Fibroblast of skin of right quadriceps (primary cell): ENCODE results near the gene FLT1.

Experiments
- DNase-seq: peaks from one replicate; pipeline ENCODE4 v3.0.0-alpha.2; 2013

Gene FLT1

DNA sequence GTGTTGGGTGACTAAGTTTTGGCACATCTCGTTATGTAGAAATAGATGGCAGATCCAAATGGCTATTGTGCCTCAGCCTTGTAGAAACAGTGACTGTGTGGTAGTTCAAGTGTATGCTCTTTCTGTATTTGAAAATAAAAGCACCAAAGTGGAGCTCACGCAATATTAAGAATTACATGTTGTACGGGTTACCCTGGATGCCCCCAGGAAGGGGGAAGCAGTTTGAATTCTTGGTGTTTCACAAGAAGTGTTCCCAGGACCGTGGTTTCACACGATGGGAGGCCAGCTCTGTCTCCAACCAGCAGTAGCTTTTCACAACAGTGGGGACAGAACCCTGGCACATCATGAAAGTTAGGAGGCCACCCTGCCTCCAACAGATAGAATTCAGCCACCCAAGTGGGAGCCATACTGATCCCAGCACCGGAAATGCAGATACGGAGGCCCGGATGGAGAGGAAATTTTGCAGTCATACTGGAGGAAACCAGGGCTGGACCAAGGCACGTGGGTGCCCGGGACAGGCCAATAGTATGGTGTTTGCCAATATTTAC lies 8.9 kb downstream of the FLT1 start:
- DNase-seq = no peak

DNA sequence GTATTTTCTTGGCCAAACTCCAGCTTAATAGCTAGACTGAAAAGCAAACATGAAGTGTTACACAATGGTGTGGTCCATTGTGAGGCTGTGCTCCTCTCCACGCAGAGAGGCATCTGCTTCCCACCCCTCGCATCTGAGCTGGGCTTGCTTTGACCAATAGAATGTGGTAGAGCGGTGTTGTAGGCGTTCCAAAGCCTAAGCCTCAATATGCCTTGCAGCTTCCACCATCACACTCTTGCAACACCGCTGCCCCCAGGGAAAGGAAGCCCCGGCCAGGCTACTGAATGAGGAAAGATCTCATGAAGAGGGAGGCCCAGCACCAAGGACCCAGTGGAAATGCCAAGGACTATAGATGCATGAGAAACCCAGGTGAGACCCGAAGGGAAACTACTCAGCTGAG lies 9.4 kb downstream of the FLT1 start:
- no peak for DNase-seq

DNA sequence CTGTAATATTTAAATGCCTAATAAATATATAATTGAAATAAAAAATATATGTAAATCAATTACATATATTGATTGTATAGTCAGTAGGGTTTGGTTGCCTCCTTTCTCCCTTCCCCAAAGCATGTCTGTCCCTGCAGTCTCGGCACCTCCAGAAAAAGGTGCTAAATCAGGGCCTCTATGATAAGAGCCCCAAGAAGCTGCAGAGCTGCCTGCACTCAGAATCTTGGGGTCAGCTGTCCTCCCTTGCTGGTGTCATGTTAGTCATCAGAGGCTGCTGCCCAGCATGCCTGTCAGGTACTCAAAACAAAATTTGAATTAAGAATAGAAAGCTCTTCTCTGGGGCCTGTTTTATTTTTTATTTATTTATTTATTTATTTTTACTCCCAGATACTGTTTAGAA lies 9.8 kb downstream of the FLT1 start:
- no peak for DNase-seq

DNA sequence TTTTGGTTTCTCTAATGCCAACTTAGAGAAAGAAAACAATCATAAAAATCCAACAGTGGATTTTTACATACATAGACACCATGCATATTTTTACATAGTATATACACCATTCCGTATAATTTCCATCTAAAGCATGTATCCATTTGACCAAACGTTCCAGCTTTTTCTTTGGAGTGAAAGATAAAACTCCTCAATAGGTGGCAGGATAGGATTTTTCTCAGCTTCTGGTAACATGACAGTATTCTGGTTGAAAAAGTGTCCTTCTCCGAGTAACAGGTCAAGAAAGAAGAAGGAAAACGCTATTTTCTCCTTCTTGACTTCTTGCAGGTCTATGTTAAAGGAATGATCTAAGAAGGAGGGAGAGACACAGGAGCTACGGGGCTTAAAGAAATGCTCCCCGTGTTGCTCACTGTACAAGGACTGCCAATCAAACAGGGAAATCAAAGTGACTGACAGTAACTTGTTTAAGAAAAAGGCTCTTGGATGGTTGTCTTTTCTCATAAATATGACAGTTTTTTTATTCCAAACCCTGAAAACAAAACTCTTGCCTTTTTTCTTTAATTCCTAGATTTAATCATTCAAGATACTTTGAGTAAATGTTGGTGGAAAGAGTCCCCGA lies 11.5 kb downstream of the FLT1 start:
- no peak for DNase-seq

DNA sequence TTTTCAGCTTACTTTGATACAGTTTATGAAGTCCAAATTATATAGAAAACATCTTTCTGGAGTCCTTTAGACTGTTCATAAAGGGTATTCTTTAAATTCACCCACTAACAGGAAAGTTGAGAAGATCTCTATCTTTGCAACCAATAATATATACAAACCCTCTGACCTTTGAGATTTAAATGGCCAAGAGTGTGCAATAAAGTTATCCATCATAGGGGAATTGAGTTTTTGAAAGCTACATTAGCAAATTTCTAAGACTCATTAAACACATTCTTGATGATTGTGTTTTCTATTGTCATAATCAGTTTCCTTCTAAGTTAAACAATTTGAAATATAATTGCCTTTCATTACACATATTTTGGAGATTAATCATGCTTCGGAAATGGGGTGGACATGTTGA lies 15.9 kb downstream of the FLT1 start:
- DNase-seq = no peak

DNA sequence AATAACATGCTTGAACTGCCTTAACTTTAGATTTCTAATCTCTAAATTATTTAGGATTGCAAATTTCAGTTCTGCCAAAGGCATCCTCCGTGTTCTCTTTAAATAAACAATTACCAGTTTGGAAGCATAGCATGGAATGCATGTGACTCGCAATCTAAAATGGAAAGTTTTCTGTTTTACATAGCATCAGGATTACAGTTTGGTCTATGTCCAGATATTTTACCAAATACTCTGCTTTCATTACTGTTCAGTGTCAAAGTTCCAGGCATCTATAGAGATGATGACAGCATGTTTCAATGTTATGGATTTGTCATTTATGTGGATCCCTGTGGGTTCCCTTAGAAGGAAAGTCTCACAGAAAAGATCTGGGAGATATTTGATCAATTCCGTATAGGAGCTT lies 16.8 kb downstream of the FLT1 start:
- peak; percentile 81 for DNase-seq

DNA sequence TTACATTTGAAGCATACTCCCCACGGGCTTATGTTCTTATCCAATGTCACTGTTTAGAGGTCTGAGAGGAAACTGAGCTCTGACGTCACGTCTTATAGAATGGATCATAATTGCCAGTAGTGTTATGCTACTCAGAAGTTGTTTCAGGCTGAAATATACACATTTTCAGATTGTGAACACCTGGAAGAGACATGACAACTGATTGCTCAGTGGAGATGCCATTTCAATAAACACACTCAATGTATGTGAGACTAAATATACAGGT lies 17.3 kb downstream of the FLT1 start:
- DNase-seq = no peak

DNA sequence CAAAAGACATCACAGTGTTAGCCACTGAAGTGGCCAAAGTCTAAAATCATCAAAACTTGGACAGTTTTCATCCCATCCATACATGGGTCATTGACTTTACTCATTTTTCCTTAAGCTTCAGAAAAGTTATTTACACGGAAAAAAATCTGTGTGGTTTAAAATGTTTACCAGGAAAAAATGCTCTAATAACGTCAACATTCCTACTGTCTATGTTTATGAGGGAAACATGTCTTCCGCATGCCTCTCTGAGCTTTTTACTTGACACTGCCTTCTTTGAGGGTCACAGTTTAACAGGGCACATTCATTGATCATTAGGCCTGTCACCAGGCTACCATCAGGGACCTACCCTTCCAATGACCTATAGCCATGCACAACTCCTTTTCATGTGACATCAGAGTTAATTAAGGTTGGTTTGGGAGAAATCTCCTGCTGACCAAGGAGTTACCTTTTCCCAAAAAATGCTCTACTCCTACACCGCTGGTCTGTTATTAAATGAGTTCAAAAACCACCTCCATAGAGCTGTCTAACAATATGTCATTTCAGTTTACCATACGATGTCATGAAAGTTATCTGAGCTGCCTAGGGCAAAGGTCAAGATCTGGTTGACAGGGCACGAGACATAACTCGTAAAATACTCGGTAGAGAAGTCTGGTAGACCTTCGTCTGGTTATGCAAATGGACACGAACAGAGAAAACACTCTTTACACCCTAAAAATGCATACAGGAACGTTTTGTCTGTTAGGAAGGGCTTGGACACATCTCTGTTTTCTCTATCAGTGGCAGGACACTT lies 17.8 kb downstream of the FLT1 start:
- DNase-seq = no peak

DNA sequence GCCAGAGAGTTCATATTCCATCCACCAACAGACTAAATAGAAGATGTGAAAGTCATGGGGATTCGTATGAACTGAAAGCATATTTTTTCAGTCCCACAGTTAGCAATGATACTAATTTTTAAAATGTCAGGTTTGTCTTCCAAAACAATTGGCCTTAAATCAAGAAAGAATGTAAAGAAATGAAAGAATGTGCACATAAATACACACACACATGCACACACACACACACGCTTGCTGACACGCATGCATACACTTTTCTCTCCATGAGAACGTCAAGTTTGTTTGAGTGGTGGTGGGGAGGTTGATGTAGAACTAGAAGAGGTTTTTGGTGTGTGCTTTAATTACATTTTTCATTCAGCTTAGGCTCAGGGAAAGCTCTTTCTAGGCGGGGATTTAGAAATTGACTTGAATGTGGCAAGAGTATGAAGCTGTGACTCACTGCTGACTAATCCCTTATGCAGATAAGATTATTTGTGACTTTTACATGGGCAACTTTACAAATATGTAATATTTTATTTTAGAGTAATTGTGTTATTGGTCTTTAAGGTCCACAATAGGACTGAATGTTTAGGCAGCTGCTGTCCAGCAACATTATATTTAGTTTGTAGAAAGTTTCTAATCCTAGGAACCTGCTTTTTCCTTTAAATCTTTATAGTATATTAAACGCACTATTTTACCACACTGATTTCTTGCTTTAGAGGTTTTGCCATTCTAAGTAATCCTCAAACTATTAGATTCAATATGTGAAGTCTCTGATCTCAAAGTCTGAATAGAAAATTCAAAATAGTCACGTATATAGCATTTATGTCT lies 18.8 kb downstream of the FLT1 start:
- DNase-seq = peak; percentile 87

DNA sequence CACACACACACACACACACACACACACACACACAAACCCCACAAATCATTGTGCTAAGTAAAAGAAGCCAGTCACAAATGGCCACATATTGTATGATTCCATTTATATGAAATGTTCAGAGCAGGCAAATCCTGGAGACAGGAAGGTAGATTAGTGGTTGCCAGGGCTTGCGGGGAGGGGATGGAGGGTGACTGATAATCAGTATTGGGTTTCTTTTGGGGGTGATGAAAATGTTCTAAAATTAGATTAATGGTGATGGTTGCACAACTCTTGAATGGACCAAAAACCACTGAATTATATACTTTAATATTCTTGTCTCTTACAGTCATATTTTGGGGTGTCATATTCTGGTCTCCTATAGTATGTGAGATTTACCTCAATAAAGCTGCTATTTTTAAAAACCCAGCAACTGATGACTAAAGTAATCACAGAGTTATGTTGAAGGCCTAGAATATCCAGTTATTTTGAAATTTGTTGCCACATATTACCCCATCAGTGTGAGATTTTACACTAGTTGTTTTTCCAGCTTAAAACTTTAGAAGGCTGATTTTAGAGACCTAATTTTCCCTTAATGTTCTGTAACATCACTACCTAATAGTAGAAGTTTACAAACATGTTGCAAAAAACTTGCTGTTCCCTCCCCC lies 20.3 kb downstream of the FLT1 start:
- peak; percentile 83 for DNase-seq

DNA sequence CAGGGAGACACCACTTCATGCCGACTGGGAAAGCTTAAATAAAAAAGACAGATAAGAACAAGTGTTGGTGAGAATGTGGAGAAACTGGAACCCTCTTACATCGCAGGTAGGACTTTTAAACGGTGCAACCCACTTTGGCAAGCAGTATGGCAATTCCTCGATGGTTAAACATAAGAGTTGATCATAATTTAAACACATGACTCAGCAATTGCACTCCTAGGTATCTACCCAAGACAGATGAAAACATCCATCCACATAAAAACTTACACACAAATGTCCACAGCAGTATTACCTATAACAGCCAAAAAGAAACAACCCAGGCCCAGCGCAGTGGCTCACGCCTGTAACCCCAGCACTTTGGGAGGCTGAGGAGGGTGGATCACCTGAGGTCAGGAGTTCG lies 21.9 kb downstream of the FLT1 start:
- DNase-seq = no peak

DNA sequence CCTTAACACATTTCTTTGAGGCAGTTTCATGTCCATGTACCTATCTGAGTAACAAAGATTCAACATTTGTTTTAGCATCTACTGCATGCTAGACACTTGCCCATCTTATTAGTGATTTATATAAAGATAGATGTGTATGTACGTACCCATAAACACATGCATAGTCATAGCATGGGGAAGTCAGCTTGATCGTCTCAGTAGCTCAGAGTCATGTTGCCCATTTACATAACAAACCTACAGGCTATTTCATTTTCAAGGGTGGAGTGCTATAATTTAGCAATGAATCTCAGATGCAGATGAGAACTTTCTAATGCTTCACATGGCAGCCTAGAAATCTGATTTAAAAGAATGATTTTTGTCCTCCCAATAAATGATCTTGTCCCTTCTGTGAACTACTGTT lies 23.5 kb downstream of the FLT1 start:
- no peak for DNase-seq

DNA sequence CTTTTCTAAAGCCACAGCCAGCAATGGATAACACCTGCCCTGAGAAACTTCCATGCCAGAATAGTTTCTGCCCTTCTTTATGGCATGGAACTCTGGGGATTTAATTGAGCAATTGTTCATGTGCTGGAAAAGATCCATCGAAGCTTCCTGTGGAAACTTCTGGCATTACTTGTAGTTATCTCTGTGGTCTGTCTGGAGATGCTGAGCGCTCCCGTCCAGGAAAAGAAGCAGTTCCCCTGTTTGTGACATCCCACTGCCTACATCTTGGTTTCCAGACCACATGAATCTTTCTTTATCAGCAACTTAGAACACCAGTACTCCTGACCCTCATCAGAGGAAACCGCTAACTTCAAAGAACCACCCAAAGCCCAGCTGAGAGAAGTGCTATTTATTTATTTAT lies 24.6 kb downstream of the FLT1 start:
- no peak for DNase-seq

DNA sequence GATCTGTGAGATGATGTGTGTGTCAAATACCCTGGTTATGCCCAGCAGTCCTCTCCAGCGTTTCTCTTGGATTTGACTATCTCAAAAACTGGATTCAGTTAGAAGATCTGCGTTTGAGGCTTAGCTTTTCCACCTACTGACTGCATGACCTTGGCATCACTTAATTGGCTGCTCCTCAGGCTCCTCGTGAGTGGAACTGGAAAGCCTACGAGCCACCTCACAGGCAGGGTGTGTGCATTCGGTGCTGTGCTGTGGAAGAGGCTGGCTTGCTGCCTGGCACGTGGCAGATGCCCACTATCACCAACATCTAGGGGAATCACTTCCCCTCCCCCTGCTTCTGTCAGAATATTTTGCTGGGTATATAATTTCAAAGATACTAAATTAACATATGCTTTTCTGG lies 25.6 kb downstream of the FLT1 start:
- no peak for DNase-seq

DNA sequence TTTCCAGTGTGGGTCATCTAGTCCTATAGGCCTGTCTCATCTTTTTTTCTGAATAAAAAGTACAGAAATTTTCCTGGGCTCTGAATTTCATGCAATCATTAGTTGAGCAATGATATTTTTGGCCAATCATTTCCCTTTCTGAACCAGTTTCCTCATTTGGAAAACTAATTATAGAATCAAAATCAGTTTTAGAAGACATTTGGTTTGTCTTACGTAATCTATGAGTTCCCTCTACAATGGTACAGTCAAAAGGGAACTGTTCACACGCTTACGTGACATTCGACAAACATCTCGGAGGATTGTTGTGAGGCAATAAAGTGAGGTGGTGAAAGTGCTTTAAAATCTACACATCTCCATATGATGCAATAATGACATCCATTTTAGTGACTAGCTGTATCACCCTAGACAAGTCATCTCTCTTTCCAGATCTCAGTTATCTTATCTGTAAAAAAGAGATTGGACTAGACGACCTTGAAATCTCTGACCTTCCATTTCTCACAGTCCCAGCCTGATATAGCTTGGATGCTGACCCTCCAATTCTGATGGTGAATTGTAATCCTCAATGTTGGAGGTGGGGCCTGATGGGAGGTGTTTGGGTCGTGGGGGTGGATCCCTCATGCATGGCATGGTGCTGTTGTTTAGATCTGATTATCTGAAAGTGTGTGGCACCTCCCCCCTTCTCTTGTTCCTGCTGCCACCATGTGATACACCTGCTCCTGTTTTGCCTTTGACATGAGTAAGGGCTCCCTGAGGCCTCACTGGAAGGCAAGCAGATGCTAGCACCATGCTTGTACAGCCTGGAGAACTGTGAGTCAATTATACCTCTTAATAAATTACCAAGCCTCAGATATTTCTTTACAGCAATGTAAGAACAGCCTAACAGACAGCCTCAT lies 26.7 kb downstream of the FLT1 start:
- no peak for DNase-seq

DNA sequence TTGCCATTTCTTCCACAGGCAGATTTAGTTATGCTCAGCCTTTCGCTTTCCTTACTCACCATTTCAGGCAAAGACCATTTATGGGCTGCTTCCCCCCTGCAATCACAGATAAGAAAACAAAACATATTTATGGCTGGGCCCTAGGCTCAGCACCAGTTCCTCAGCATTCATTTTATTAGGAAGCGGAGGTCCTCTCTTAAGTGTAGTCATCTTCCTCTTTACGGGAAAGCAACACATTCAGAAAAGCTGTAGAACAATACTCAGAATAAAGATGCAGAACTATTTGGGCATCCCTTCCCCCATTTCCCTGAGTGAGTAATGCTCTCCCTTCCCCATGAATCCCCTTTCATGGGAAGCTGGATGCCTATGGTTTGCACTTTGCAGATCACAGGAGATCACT lies 27.9 kb downstream of the FLT1 start:
- DNase-seq = no peak

DNA sequence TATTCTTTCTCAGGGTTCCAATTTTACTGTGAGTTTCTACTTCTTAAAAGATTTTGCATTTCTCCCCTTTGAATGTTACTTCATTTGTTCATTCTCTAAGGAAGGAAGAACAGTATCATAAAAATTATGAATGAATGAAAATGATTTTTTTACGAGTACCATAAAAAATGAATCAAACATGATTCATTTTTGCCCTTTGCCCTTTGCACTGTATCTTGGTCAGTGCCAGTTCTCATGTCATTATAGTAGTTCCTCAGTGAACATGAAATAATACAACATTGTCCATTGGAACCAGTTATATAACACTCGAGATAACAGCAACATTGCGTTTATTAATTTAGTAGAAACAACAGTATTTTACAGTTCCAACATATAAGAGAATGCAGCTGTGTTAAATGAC lies 28.8 kb downstream of the FLT1 start:
- no peak for DNase-seq

DNA sequence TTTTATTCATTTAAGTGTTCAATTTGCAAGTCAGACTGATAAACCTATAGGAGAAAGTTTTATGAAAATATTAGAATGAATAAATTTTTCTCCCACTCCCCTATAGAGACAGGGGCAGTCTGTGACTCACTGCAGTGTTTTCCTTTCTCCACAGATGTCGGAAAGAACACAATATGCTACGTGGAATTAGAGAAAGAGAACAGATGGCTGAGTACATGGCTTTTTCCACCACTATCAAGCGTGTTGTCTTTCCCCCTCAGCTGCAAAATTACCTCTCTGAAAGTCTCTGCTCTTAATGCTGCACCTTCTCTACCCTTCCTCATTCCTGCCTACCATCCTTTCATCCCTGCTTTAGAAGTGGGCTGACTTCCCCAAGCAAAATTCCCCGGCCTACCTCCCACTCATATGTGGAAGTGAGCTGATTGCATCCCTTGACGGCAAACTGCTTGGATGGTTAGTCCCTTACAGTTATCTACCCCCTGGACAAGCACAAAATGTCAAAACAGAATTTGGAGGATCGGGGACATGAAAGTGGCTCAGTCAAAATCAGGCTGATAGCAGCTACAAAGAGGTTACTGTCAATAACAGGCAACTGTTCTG lies 30.0 kb downstream of the FLT1 start:
- DNase-seq = no peak

DNA sequence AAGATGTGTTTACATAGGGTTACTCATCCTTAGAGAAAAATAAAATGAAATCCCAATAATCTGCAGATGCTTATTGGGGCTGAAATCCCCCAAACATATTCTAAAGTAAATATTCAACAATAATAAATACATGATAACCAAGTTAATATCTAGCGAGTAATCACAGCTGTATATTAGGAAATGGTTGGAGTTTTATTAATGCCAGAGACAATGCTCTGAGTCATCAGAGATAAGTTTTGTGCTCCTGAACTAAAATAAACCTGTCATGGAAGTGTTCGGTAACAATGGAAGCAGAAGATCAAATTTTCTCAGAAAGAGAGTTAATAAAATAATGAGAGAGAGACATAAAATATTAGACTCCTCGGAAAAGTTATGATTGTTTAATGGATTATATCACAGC lies 31.4 kb downstream of the FLT1 start:
- no peak for DNase-seq

DNA sequence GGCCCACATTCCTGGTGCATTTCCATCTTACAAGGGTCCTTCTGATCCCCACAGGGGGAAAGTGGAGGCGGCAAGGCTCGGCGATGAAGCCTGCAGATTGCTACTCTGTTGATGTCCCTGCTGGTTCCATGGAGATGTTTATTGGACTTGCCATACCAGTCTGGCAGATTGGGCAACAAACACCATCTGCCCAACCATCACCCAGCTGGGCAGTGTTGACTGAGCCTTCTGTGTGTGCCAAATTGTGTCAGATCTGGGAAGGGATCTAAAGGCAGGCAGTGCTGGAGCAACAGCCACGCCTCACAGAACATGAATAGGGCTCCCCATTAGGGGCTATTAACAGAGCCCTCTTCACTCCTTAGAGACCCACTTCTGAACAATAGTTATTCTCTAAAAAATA lies 35.0 kb downstream of the FLT1 start:
- no peak for DNase-seq

DNA sequence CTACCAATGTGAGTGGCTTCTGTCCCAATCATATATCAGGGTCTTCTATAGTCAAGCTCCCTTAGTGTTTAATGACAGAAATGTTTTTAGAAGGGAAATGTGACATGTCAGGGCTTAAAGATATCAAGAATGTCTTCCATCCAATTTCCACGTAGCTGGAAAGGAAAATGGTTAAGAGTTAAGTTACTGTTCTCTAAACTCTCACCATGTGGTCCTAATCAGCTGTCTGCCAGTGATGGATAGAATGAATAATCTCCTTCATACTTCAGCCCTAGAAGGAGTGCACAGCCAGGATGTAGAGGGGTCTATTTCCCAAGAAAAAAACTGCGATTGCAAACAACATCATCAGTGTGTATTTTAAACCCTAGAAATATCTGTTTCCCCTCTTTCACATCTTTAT lies 36.3 kb downstream of the FLT1 start:
- no peak for DNase-seq

DNA sequence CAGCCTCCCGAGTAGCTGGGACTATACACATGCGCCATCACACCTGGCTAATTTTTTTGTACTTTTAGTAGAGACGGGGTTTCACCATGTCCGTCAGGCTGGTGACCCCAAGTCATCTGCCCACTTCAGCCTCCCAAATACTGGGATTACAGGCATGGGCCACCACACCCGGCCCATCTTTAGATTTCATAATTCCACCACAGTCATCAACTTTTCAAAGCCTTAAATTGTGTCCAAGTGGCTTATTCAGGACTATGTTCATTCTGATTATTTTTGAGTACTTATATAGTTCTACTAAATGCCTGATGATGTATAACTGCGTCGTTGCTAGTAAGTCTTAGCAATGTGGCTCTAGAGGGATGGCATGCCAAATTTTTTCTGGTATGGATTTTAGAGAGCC lies 36.9 kb downstream of the FLT1 start:
- no peak for DNase-seq
